ENCODE results near the gene CTNNBL1.
"Not testable (repeated sequence)": the region's sequence is repeated elsewhere in the genome, so short reads cannot be mapped to it uniquely, and the experiment has no call there.

CTNNBL1 gene

GRCh38 chr20:37693635-37694626 lies at the start of gene CTNNBL1:
Gene CTNNBL1, plus strand, starts transcription at chr20:37694030. Its CDS starts 93 bp downstream, at chr20:37694123.
- DNase-seq = peak; percentile 73

GRCh38 chr20:37644605-37645004 lies 49.2 kb upstream of the CTNNBL1 start:
- no peak for DNase-seq

GRCh38 chr20:37647946-37648345 lies 45.9 kb upstream of the CTNNBL1 start:
- no peak for DNase-seq

- no peak for DNase-seq
Measured at GRCh38 chr20:37649017-37649416, 44.8 kb upstream of the CTNNBL1 start.

- no peak for DNase-seq
Measured at GRCh38 chr20:37649676-37650370, 44.0 kb upstream of the CTNNBL1 start.

GRCh38 chr20:37650661-37651060 lies 43.2 kb upstream of the CTNNBL1 start:
- no peak for DNase-seq

DNA sequence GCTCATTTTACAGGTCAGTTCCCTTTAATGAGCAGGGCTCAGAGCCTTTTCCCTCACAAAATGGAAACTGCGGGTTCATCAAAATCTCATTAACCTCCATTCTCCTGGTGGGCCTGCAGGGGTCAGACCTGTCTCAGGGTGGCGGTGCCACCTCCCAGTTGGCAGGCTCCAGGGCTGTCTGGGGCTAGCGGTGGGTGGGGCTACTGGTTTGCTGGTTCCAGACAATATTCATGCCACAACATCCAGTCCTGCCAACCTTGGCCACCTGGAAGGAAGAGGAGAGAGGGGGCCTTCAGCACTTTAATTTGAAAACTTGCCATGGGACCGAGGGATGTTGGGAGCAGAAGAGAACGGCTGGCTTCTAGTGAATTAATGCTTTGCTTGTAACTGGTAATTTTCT lies 41.9 kb upstream of the CTNNBL1 start:
- no peak for DNase-seq

GRCh38 chr20:37656945-37657344 lies 36.9 kb upstream of the CTNNBL1 start:
- no peak for DNase-seq

DNA sequence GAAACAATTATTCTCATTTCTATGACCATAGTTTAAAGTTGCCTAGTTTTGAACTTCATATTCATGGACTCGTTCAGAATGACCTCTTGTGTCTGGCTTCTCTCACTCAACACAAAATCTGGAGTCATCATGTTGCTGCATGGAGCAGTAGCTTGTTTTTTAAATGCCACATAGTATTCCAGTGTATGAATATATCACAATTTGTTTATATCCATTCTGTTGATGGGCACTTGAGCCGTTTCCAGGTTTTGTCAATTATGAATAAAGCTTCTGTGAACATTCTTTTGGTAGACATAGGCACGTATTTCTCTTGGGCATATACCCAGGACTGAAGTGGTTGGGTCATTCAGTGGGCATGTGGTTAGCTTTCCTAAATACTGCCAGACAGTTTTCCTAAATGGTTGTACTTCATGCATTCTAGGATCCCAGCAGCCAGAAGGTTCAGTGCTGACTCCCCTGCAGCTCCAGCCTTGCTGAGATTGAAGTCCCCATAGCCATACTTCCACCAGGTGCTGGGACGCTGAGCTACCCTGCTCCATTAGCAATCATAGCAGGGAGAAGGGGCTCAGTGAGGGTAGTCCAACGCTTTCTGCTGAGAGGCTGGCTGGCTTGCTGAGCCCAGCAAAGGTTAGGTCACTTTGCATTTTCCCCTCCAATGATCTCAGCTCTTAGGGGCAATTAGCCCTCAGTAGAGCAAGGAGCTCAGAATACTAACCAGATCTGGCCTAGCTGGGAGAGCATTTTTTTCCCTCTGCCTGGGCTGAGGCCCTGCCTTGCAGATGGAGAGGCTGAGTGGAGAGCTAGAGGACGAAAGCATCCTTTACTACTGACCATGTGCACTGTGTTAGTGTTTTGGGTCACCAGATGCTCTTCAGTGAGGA lies 35.7 kb upstream of the CTNNBL1 start:
- no peak for DNase-seq

GRCh38 chr20:37661519-37661918 lies 32.3 kb upstream of the CTNNBL1 start:
- DNase-seq = no peak

DNA sequence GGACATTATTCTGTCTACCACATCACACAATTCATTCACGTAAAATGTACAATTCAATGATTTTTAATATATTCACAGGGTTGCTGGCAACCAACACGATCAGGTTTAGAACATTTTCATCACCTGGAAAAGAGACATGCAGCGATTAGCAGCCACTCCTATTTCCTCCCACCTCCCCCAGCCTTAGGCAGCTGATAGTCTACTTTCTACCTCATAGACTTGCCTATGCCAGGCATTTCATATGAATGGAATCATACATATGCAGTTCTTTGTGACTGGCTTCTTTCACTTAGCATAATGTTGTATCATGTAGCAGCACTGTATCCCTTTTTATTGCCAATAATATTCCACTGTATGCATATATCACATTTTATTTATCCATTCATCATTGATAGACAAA lies 31.5 kb upstream of the CTNNBL1 start:
- no peak for DNase-seq

DNA sequence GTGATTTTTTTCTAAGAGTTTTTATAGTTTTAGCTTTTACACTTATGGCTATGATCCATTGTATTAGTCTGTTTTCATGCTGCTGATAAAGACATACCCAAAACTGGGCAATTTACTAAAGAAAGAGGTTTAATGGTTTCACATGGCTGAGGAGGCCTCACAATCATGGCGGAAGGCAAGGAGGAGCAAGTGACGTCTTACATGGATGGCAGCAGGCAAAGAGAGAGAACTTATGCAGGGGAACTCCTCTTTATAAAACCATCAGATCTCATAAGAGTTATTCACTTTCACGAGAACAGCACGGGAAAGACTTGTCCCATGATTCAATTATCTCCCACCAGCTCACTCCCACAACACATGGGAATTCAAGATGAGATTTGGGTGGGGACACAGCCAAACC lies 29.2 kb upstream of the CTNNBL1 start:
- DNase-seq = not testable (repeated sequence)

GRCh38 chr20:37668166-37668565 lies 25.7 kb upstream of the CTNNBL1 start:
- DNase-seq = no peak

GRCh38 chr20:37669062-37669772 lies 24.6 kb upstream of the CTNNBL1 start:
- DNase-seq = no peak

- DNase-seq = no peak
Measured at GRCh38 chr20:37669773-37670236, 24.0 kb upstream of the CTNNBL1 start.

DNA sequence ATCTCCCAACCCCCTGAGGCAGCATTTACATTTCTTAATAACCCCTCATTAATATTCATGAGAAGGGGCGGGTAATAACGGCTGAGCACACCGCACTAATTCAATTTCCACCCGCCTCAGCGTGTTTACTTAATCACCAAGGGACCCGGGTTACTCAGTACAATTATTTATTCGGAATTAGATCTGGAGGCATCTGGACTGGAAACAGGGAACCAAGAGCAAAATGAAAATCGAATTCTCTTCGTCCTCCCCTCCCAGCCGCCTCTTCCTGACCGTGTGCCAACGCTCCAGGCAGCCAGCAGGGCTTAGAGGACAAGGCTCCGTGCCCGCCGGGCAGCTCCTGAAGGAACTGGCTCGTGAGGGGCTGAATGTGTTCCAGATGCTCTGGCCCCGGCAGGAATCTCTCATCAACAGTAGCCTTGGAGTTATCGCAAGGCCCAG lies 23.5 kb upstream of the CTNNBL1 start:
- DNase-seq = no peak

DNA sequence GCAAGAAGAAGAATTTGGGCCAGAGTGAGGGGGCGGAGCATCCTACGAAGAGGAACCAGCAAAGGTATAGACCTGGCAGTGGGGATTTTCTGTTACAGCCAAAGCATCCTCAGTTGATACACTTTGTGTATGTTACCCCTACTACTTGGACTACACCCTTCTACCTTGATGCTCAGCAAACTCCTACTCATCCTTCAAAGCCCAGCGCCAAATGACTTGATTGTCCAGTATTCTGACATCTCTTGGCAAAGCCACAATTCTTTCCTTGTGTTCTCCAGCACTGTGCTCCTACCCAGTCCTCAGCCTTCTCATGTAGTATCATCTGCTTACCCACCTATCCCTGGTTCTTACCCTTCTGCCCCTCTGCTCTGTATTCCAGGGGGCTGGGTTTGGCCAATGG lies 21.7 kb upstream of the CTNNBL1 start:
- no peak for DNase-seq

GRCh38 chr20:37673444-37673843 lies 20.4 kb upstream of the CTNNBL1 start:
- no peak for DNase-seq

- no peak for DNase-seq
Measured at GRCh38 chr20:37676440-37676839, 17.4 kb upstream of the CTNNBL1 start.

GRCh38 chr20:37677969-37678861 lies 15.6 kb upstream of the CTNNBL1 start:
- no peak for DNase-seq

- not testable (repeated sequence) for DNase-seq
Measured at GRCh38 chr20:37679751-37680150, 14.1 kb upstream of the CTNNBL1 start.
